ACHN (cell line): ENCODE data around the gene ADPRM.

Experiments used
- DNase-seq: peaks from one replicate; pipeline ENCODE4 v3.0.0-alpha.2; 2015
- in situ Hi-C: cut with HindIII; loops from 2 replicates; pipeline ENCODE4 v1.10.0; 2017; ENCODE audit warnings: low sequenced_read_pairs, low pct_ligation_motif_present, low pct_unique_long_range_greater_than_20kb

The ADPRM gene

GRCh38 chr17:10733666-10734065 lies 36.3 kb downstream of the ADPRM start:
- in situ Hi-C loops, result no loop called here
- DNase-seq, result no peak

- in situ Hi-C loops, result no loop called here
- DNase-seq, result no peak
Measured at GRCh38 chr17:10735251-10735650, 37.9 kb downstream of the ADPRM start.

DNA sequence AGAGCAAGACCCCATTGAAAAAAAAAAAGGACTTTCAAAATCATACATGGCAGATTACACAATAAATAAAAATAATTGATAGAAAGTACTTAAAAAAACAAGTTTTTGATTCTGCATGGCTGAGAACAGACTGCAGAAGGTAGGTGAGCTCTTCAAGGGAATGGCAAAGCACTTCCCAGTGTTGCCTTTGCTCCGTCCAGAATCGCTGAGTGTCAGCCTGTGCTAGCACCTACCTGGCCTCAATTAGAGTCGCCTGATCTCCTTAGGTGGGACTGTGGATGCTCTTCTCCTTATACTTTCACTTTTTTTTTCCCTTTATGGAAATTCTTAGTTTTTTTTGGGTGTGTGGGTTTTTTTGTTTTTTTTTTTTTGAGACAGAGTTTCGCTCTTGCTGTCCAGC lies 38.4 kb downstream of the ADPRM start:
- no peak for DNase-seq
- in situ Hi-C loops, result no loop called here

DNA sequence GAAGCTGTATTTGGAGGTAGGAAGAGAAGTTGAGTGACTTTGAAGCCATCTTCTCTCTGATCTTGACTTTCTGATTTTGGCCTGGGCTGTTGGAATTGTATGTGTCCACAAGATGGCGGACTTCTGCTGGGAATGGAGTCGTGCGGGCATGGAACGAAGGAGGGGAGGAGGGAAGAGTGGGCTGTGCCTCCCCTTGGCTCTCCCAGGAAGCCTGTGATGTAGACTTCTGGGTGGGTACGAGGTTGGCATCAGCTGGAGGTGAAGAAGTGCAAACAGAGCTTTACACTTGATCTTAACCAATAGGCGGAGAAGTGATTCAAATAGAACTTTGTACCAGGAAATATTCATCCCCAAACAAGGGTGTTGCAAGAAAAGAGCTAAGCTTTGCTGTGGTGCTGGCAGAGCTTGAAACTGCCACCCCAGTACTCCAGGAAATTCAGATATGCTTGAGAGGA lies 39.8 kb downstream of the ADPRM start:
- in situ Hi-C loops, result no loop called here
- DNase-seq, result peak; percentile 67

DNA sequence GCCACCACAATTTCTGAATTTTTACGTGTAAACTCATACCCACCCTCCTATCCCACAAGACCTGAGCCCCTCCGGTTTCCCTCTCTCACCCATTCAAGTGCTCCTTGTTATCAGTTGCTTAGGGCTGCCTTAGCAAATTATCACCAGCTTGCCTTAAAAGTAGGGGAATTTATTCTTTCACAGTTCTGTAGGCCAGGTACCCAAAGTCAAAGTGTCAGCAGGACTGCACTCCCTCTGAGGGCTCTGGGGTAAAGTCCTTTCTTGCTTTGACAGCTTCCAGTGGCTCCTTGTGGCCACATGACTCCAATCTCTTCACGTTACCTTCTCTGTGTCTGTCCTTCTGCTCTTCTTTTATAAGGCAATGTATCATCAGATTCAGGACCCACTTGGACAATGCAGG lies 40.3 kb downstream of the ADPRM start:
- in situ Hi-C loops, result no loop called here
- DNase-seq, result no peak

GRCh38 chr17:10738521-10739258 lies 41.3 kb downstream of the ADPRM start:
- DNase-seq, result no peak
- in situ Hi-C loops, result no loop called here

DNA sequence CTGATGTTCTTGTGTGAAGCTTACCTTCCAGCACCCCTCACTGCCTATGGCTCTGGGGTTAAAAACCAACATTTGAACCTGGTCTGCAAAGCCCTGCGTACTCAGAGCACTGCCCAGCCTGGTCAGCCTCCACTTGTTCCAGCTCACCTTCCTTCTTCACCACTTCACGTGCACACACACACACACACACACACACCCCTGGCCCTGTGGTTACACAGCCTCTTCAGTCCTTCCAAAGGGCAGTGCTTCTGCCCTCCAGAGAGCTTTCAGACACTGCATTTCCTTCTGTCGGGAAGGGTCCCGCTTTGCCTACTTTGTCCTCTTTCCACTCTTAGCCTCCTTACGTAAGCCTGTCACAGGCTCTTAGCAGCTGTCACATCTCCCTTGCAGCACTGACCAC lies 42.0 kb downstream of the ADPRM start:
- no peak for DNase-seq
- in situ Hi-C loops, result no loop called here

- in situ Hi-C loops, result no loop called here
- no peak for DNase-seq
Measured at GRCh38 chr17:10741416-10742135, 44.2 kb downstream of the ADPRM start.

- in situ Hi-C loops, result no loop called here
Measured at GRCh38 chr17:10742431-10742830, 45.0 kb downstream of the ADPRM start.

DNA sequence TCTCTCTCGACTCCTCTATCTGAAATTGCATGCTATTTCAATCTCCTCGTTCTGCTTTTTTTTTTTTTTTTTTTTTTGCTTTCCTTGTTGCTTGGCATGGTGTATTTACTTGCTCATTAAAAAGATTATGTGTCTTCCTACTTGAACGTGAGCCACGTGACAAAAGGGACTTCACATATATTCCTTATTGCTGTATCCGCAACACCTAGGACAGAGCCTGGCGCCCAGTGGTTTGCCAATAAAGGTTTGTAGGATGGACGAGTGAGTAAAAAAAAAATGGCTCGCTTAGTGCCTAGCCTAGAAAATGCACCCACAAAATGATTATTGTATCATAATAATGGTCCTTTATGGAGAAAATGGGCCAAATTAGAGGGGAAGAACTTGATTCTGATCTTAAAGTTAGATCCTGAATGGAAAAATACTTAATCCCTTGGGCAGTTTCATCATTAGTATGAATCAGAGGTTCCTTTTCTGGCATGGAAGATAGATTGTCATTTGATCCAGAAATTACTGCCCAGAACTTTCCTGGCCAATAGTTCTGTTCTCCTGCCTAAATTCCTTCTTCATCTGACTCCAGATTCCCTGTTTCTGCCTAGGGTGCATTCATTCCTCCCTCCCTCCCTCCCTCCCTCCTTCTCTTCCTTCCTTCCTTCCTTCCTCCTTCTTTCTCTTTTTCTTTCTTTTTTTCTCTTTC lies 46.1 kb downstream of the ADPRM start:
- DNase-seq, result no peak
- in situ Hi-C loops, result no loop called here

More at GRCh38 chr17:10742431-10742830, 45.0 kb downstream of the ADPRM start:
- no peak for DNase-seq

- DNase-seq, result no peak
- in situ Hi-C loops, result no loop called here
Measured at GRCh38 chr17:10744501-10745000, 47.2 kb downstream of the ADPRM start.

GRCh38 chr17:10745231-10745630 lies 47.8 kb downstream of the ADPRM start:
- no peak for DNase-seq
- in situ Hi-C loops, result no loop called here

DNA sequence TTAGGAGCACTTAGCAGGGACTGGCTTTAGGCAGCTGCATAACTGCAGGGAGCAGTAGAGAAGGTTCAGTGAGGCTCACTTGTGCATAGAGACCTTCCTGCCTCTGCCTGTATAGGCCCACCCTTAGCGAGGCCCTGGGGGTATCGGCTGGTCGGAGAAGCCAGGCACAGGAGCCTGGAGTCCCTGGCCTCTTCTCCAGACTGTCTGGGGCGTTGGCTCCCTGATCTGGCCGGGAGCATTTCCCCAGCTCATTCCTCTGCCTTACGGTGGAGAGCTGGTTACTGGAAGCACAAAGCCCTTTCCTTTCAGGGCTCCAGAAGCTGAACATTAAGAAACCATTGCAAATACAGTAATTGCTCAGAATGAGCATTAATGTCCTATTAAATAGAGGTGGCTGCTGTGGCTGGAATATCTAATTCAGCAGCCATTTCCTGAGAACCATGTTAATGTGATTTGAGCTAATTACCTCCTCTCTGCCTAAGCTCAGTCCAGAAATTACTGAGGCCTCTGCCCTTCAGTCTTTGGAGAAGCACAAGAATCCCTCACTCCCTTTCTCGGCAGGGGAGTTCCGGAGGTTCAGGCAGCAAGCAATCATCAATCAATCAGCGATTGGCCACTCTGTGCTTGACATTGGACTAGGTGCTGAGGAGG lies 51.3 kb downstream of the ADPRM start:
- DNase-seq, result no peak
- in situ Hi-C loops, result no loop called here

- DNase-seq, result no peak
- in situ Hi-C loops, result no loop called here
Measured at GRCh38 chr17:10750210-10750609, 52.8 kb downstream of the ADPRM start.

DNA sequence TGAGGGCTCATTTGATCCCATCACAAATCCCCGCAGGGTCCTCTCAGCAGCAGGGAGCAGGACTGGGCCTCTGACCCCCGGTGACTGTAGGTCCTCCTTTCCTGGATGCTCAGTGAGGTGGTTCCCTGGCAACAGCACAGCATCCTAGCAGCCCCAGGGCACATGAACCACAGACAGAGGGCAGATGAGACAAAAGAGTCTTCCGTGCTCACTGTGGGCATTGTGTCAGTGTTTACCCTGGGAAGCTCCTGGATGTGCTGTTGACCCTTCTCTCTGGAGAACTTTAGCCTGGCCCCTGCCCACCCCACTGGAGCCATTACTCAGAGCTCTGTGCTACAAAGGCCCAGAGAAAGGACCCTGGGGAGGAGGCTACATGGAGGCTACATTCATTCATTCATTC lies 54.2 kb downstream of the ADPRM start:
- in situ Hi-C loops, result no loop called here
- DNase-seq, result no peak

- DNase-seq, result no peak
- in situ Hi-C loops, result no loop called here
Measured at GRCh38 chr17:10752696-10753095, 55.3 kb downstream of the ADPRM start.

DNA sequence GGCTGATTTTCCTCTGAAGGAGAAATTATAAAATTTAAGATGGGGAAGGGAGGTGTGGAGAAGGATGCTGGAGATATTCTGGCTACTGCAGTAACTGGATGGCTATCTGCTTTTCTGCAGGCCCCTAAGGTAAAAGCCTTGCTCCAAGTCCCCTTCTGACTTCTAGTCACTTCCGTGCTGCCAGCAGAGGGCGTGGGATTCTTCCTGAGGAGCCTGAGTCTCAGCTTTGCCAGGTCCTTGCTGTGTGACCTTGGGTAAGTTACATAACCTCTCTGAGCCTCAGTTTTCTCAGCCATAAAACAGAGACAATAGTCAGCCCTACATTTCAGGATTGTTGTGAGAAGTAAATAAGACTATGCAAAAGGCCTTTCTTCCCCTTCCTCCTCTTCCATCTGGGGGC lies 56.7 kb downstream of the ADPRM start:
- in situ Hi-C loops, result no loop called here
- peak; percentile 72 for DNase-seq

DNA sequence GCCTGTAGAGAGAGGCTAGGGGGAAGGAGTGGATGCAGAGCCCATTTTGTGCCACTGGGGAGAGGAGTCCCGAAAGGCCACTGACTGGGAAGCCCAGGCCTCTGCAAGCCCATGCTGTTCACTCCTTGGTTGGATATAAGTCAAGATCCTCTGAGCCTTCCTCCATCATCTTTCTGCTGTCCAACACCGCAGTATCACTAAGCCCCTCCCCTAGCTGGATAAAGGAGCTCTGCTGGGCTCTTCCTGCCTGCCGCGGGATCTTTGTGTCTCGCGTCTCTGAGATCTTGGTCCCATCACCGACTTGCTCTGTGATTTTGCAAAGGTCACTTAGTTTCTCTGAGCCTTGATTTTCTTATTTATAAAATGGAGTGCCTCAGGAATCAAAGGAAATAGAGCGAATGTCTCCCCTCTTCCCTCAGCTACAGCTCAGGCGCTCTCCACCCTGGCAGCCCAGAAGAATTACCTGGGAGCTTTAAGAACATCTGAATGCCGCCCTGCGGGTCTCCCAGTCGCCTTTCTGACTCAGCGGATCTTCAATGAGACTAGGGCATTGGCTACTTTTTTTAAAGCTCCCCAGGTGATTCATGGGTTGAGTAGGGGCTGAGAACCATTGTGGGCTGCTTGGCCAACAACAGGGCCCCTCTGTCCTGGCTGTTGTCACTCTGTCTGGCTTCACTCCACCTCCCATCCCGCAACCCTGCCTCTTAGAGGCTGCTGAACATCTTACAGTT lies 57.6 kb downstream of the ADPRM start:
- in situ Hi-C loops, result no loop called here
- DNase-seq, result no peak
